Esophagus muscularis mucosa (tissue), 3 donors: ENCODE data around the gene ATG16L2.

Experiments used
- POLR2A ChIP-seq: fragments of 450-650 bp; IDR thresholded peaks from one replicate; pipeline ENCODE4 v1.6.1; 2017; ENCODE audit warnings: antibody characterized with exemption, moderate library complexity, mild to moderate bottlenecking, low read depth
- TF ChIP-seq, protein P1 (sequence below), 3 experiments: fragments of 200-600 bp in 2 of 3; fragments of 450-650 bp in 1 of 3; sonication (generic) in 2 of 3; IDR thresholded peaks; one replicate each; pipeline ENCODE4 v1.5.1; 2017 to 2019; ENCODE audit warnings: antibody characterized with exemption in 3 of 3, mild to moderate bottlenecking in 2 of 3, moderate library complexity in 1 of 3

GRCh38 chr11:72808331-72808798 is 5.8 kb upstream of the ATG16L2 start:
- TF ChIP-seq, protein P1, sequence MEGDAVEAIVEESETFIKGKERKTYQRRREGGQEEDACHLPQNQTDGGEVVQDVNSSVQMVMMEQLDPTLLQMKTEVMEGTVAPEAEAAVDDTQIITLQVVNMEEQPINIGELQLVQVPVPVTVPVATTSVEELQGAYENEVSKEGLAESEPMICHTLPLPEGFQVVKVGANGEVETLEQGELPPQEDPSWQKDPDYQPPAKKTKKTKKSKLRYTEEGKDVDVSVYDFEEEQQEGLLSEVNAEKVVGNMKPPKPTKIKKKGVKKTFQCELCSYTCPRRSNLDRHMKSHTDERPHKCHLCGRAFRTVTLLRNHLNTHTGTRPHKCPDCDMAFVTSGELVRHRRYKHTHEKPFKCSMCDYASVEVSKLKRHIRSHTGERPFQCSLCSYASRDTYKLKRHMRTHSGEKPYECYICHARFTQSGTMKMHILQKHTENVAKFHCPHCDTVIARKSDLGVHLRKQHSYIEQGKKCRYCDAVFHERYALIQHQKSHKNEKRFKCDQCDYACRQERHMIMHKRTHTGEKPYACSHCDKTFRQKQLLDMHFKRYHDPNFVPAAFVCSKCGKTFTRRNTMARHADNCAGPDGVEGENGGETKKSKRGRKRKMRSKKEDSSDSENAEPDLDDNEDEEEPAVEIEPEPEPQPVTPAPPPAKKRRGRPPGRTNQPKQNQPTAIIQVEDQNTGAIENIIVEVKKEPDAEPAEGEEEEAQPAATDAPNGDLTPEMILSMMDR (IDR thresholded peaks at IDR 0.05): no peak
- TF ChIP-seq POLR2A: no peak
